ENCODE data around the gene DNAI1.

The DNAI1 gene

GRCh38 chr9:34518896-34519295 lies 60.3 kb downstream of the DNAI1 start:
- TF ChIP-seq POLR2AphosphoS5 (IDR thresholded peaks at IDR 0.05; ENCODE audit: low read depth, low read length) (no peak), FOXP2 (optimal IDR thresholded peaks at IDR 0.05; ENCODE audit: borderline replicate concordance, extremely low read depth, extremely low read length, insufficient read depth) (no peak), SIN3A (IDR thresholded peaks at IDR 0.05; ENCODE audit: borderline replicate concordance, insufficient read depth, low read length) (no peak), TAF1 (IDR thresholded peaks at IDR 0.05; ENCODE audit: borderline replicate concordance, insufficient read depth, low read length) (no peak)
- TF ChIP-seq, protein P1, sequence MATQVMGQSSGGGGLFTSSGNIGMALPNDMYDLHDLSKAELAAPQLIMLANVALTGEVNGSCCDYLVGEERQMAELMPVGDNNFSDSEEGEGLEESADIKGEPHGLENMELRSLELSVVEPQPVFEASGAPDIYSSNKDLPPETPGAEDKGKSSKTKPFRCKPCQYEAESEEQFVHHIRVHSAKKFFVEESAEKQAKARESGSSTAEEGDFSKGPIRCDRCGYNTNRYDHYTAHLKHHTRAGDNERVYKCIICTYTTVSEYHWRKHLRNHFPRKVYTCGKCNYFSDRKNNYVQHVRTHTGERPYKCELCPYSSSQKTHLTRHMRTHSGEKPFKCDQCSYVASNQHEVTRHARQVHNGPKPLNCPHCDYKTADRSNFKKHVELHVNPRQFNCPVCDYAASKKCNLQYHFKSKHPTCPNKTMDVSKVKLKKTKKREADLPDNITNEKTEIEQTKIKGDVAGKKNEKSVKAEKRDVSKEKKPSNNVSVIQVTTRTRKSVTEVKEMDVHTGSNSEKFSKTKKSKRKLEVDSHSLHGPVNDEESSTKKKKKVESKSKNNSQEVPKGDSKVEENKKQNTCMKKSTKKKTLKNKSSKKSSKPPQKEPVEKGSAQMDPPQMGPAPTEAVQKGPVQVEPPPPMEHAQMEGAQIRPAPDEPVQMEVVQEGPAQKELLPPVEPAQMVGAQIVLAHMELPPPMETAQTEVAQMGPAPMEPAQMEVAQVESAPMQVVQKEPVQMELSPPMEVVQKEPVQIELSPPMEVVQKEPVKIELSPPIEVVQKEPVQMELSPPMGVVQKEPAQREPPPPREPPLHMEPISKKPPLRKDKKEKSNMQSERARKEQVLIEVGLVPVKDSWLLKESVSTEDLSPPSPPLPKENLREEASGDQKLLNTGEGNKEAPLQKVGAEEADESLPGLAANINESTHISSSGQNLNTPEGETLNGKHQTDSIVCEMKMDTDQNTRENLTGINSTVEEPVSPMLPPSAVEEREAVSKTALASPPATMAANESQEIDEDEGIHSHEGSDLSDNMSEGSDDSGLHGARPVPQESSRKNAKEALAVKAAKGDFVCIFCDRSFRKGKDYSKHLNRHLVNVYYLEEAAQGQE (IDR thresholded peaks at IDR 0.05; ENCODE audit: insufficient read depth in 1 of 2, low read depth in 2 of 2, low read length in 2 of 2) = no peak

- TF ChIP-seq FOXP2 (optimal IDR thresholded peaks at IDR 0.05; ENCODE audit: borderline replicate concordance, extremely low read depth, extremely low read length, insufficient read depth) = no peak
- no peak for TF ChIP-seq TAF1 (IDR thresholded peaks at IDR 0.05; ENCODE audit: borderline replicate concordance, insufficient read depth, low read length)
- TF ChIP-seq SIN3A (IDR thresholded peaks at IDR 0.05; ENCODE audit: borderline replicate concordance, insufficient read depth, low read length) = no peak
- TF ChIP-seq POLR2AphosphoS5 (IDR thresholded peaks at IDR 0.05; ENCODE audit: low read depth, low read length) = no peak
- TF ChIP-seq, protein P1 (IDR thresholded peaks at IDR 0.05; ENCODE audit: insufficient read depth in 1 of 2, low read depth in 2 of 2, low read length in 2 of 2) = no peak
Observed at GRCh38 chr9:34519321-34520020, 60.9 kb downstream of the DNAI1 start.

DNA sequence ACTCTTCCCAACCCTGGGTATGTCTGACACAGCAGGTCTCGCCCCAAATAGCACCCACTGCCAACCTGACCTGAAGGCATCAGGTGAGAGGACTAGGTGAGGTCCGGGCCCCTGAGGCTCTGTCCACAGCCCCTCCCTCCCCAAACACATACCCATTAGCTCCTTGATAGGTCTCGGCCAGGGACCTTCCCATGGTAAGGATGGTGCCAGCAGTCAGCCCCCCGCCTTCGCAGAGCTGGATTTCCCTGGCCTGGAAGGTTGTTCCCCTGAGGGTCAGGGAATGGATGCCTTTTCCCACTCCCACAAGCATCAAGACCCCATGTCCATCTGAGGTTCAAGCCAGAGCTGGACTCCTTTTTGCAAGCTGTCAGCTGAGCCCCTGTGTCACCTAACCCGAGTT lies 61.5 kb downstream of the DNAI1 start:
- TF ChIP-seq FOXP2 (optimal IDR thresholded peaks at IDR 0.05; ENCODE audit: borderline replicate concordance, extremely low read depth, extremely low read length, insufficient read depth) = no peak
- TF ChIP-seq TAF1 (IDR thresholded peaks at IDR 0.05; ENCODE audit: borderline replicate concordance, insufficient read depth, low read length) = no peak
- TF ChIP-seq, protein P1 (IDR thresholded peaks at IDR 0.05; ENCODE audit: insufficient read depth in 1 of 2, low read depth in 2 of 2, low read length in 2 of 2) = no peak

- TF ChIP-seq FOXP2 (optimal IDR thresholded peaks at IDR 0.05; ENCODE audit: borderline replicate concordance, extremely low read depth, extremely low read length, insufficient read depth) = no peak
- no peak for TF ChIP-seq TAF1 (IDR thresholded peaks at IDR 0.05; ENCODE audit: borderline replicate concordance, insufficient read depth, low read length)
Observed at GRCh38 chr9:34520505-34521385, 62.1 kb downstream of the DNAI1 start.

GRCh38 chr9:34521406-34522045 lies 62.9 kb downstream of the DNAI1 start:
- TF ChIP-seq TAF1 (IDR thresholded peaks at IDR 0.05; ENCODE audit: borderline replicate concordance, insufficient read depth, low read length) (no peak), POLR2AphosphoS5 (IDR thresholded peaks at IDR 0.05; ENCODE audit: low read depth, low read length) (no peak), SIN3A (IDR thresholded peaks at IDR 0.05; ENCODE audit: borderline replicate concordance, insufficient read depth, low read length) (no peak), FOXP2 (optimal IDR thresholded peaks at IDR 0.05; ENCODE audit: borderline replicate concordance, extremely low read depth, extremely low read length, insufficient read depth) (no peak)
- TF ChIP-seq, protein P1 (IDR thresholded peaks at IDR 0.05; ENCODE audit: insufficient read depth in 1 of 2, low read depth in 2 of 2, low read length in 2 of 2) = no peak

Measured in PFSK-1 (cell line).